ENCODE results near the gene PIKFYVE.
"Not testable (repeated sequence)": the region's sequence is repeated elsewhere in the genome, so short reads cannot be mapped to it uniquely, and the experiment has no call there.

The PIKFYVE gene

DNA sequence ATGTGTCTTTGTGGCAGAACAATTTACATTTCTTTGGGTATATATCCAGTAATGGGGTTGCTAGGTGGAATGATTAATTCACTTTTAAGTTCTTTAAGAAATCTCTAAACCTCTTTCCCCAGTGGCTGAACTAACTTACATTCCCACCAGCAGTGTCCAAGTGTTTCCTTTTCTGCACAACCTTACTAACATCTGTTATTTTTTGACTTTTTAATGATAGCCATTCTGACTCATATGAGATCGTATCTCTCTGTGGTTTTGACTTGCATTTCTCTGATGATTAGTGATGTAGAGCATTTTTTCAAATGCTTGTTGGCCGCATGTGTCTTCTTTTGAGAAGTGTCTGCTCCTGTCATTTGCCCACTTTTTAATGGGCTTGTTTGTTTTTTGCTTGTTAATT lies 97.4 kb downstream of the PIKFYVE start:
- DNase-seq: no peak

DNA sequence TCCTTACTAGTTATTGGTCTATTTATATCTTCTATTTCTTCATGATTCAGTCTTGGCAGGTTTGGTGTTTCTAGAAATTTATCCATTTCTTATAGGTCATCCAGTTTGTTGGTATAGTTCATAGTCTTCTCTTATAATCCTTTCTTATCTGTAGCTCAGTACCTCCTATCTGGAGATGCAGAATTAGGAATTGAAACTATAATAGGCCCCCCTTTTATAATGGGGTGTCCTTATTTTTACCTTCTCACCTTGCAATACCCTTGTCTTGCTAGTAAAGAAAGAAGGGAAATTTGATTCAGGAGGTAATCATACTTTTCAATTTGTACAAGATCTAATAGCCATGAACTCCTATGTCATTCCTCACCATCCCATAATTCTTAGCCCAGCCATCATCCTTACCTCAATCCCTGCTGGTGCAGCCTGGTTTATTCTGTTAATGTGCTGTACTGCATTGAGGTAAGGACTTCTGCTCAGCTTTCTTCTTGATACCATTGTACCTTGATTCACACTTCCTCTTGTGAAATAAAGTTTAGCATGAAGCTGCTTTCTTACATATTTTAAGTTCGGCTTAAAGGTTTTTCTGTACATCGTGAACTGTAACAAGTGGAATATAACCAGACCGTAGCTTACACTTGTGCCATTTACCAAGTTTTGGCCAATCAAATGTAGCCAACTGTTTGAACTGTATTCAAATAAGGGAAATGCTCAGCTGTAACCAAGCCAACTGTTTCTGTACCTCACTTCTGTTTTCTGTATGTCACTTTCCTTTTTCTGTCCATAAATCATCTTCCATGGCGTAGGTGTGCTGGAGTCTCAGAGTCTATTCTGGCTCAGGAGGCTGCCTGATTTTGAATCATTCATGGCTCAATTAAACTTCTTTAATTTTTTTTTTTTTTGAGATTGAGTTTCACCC lies 100.4 kb downstream of the PIKFYVE start:
- no peak for DNase-seq

DNA sequence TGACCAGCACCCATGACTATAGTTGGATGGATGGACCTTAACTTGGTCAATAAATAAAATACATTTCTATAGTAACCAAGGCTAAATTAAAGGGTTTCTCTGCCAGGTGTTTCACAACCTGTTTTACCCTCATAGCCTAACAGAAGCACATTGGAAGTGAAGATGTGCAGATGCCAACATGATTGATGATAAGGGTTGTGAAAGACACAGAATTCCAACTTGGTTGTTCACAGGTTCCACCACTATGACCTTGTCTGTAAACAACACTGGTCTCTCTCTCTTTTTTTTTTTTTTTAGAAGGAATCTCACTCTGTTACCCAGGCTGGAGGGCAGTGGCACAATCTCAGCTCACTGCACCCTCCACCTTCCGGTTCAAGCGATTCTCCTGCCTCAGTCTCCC lies 103.0 kb downstream of the PIKFYVE start:
- DNase-seq: no peak

DNA sequence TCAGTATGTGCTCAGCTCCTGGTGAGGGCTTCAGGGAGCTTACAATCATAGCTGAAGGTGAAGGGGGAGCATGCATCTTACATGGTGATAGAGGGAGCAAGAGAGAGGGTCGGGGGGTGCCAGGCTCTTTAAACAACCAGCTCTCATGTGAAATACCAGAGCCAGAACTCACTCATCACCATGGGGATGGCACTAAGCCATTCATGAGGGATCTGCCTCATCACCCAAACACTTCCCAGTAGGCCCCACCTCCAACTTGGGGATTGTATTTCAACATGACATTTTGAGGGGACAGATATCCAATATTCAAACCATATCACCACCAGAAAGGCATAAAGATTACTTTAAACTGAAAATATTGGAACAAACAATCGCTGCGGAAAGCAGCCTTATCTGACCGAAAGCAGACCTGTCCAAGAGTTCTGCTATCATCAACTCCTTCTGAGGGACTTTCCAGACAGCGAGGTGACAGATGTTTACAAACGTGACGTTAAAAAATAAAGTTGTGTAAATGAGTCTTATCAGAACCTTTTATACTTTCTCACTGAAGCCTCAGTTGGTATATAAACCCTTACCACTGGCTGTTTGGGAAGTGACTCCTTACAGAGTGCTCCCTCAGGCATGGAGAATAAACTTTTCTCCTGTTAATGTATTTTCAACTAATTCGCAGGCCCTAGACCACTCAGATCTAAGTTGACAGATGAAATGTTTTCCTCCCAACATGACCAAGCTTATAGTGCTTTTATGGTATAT lies 105.0 kb downstream of the PIKFYVE start:
- DNase-seq: no peak

DNA sequence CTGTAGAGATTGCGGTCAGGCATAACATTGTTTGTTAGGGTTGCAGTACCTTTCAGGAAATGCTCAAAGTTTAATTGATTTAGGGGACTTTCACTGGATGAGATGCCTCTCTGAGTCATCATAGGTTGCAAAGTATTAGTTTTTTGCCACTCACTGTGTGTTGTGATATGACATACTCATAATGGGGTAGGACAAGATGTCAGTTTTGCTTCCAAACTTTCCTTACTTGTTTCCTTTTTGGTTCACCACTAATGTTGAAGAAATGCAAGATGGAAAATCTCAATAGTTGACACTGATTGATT lies 105.5 kb downstream of the PIKFYVE start:
- DNase-seq: no peak

DNA sequence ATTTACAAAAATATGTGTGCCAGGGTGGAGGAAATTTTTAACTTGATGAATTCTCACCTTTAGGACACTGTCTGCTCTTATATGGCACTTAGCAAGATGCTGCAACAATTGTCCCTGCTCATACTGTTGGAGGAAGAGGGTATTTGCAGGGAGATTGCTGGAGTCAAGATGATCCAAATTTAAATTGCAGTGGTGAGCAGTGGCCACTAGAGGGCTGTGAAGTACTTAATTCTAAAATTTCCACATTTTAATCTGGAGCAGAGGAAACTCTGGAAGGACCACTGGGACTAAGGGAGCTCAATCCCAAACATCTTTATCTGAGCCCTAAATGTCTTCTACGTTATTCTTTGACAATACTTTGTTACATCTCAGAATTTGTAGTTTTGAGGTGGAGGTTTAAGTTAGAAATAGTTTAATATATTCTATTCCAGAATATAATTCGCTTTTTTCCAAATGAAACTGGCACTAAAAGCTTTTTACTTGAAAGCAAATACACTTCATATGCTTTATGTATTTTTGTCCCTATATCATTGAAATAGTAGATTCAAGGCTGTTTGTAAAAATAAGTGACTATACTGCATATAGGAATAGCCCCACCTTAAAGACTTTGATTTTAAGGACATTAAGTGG lies 107.5 kb downstream of the PIKFYVE start:
- DNase-seq: peak; percentile 20

DNA sequence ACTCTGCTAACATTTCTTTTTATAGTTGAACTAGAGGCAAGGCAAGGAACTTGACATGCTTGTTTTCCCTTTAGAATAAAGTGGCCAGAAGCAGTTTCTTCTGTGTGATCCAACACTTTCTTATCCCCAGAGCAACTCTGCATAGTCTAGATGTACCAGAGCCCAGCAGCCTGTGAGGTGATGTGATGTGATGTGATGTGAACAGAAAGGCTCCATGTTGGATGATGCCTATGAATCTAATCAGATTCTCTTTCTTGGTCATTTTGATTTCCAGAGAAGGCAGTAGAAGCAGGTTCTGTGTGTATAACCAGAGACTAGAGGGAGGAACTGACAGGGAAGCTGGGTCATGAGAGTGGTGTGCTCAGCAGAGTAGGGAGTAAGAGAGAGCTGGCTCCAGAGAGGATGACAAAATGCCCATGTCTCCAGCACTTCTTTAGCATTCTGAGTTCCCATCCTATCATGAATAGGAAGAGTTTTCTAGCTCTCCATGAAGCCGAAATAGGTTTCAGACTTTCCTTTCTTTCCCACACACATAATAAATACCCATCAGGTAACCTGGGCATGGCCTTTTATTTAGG lies 109.5 kb downstream of the PIKFYVE start:
- DNase-seq: no peak

DNA sequence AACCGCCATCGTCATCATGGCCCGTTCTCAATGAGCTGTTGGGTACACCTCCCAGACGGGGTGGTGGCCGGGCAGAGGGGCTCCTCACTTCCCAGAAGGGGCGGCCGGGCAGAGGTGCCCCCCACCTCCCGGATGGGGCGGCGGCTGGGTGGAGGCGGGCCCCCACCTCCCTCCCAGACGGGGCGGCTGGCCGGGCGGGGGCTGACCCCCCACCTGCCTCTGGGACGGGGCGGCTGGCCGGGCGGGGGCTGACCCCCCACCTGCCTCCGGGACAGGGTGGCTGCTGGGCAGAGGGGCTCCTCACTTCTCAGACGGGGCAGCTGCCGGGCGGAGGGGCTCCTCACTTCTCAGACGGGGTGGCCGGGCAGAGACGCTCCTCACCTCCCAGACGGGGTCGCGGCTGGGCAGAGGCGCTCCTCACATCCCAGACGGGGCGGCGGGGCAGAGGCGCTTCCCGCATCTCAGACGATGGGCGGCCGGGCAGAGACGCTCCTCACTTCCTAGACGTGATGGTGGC lies 111.3 kb downstream of the PIKFYVE start:
- DNase-seq: not testable (repeated sequence)

DNA sequence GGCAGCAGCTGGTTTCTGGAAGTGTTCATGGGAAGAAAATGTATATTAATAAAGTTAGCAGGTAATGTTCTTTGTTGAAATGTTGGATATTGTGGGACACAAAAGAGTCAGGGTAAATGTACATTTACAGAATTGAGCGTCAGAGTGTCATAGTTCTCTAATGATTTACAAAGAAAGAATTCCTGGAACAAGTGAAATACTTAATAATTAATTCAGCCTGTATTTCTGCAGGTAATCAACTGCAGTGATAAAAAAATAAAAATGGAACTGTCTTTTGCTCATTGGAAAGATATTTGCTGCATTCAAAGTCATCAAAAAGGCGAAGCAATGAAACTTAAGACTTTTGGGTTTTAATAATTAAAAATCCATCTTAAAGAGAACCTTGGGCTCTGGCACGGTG lies 113.1 kb downstream of the PIKFYVE start:
- no peak for DNase-seq

DNA sequence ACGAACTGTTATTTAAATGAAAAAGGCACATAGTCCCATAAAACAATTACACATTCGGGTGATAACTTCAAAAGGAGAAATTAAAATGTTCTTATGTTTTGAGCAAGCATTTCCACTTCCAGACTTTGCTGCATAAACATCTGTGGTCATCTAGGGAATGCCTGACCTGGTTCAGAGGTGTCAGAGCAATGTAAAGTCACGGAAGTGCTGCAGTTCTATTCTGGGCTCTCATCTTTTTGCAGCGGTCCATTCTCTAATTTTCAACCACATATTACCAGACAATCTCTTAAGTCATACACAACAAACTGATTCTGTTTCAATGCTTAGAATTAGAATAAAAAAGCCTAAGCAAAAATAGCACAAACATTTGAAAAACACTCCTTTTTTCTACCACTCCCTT lies 118.6 kb downstream of the PIKFYVE start:
- no peak for DNase-seq

DNA sequence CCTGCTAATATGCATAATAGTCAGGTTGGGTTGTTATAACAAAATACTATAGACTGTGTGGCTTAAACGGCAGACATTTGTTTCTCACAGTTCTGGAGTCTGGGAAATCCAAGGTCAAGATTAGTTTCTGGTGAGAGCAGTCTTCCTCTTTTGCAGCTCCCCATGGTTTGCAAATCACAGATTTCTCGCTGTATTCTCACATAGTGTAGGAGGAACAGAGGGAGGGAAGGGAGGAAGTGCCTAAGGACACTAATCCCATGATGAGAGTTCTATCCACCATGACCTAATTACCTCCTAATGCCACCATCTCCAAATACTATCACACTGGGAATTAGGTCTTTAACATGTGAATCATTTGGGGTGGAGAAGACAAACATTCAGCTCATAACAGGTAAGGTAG lies 120.5 kb downstream of the PIKFYVE start:
- no peak for DNase-seq

DNA sequence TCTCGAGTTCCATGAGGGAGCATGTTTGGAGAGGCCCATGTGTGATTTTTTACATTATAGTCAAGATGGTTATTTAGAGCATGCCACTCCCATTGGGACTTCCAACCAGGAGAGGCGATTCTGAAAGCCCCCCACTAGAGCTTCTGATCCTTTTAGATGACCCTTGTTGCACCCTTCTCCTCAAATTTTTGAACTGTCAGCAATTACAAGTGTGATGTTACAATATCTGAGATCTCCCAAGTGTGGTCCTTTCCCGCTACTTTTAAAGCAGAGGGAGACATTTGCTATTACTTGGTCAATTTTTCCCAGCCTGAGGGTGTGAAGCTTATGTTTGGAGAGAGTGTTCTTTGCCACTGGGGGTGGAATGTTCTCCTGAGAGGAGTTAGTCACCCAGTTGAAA lies 123.9 kb downstream of the PIKFYVE start:
- DNase-seq: no peak

DNA sequence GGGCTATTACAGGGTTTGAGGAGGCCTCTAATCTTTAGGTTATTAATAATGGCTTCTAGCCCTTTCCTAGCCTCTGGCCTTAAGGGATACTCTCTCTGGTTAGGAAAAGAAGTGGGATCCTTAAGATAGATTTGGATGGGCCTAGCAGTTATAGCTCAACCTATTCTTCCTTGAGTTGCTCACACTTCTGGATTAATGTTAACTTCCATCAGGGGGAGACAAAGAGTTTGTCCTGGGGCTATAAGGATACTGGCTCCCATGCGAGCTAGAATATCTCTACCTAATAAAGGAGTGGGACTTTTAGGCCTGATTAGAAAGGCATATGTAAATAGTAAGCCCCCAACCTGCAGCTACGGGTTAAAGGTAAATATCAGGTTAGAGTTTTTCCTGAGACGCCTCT lies 126.2 kb downstream of the PIKFYVE start:
- no peak for DNase-seq

DNA sequence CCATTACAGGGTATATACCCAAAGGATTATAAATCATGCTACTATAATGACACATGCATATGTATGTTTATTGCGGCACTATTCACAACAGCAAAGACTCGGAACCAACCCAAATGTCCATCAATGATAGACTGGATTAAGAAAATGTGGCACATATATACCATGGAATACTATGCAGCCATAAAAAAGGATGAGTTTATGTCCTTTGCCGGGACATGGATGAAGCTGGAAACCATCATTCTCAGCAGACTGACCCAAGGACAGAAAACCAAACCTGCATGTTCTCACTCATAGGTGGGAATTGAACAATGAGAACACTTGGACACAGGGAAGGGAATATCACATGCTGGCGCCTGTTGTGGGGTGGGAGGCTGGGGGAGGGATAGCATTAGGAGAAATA lies 130.7 kb downstream of the PIKFYVE start:
- DNase-seq: not testable (repeated sequence)

DNA sequence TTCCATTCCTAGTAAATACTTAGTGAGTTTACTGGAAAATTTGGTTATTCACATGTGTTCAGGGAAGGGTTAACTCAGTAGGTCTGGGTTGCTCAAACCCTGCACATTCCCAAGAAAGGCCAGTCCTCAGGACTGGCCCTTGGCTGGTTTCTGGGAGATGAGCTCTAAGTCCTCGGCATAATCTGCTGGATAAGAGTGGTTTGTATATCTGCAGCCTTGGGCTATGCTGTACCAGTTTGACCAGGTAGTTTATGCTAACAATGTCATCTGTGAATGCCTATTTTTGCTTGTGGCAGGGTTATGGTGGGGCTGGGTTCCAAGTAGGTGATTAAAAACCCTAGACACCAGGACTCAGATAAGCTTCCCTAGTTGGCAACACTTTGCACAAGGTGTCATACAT lies 133.1 kb downstream of the PIKFYVE start:
- DNase-seq: no peak

DNA sequence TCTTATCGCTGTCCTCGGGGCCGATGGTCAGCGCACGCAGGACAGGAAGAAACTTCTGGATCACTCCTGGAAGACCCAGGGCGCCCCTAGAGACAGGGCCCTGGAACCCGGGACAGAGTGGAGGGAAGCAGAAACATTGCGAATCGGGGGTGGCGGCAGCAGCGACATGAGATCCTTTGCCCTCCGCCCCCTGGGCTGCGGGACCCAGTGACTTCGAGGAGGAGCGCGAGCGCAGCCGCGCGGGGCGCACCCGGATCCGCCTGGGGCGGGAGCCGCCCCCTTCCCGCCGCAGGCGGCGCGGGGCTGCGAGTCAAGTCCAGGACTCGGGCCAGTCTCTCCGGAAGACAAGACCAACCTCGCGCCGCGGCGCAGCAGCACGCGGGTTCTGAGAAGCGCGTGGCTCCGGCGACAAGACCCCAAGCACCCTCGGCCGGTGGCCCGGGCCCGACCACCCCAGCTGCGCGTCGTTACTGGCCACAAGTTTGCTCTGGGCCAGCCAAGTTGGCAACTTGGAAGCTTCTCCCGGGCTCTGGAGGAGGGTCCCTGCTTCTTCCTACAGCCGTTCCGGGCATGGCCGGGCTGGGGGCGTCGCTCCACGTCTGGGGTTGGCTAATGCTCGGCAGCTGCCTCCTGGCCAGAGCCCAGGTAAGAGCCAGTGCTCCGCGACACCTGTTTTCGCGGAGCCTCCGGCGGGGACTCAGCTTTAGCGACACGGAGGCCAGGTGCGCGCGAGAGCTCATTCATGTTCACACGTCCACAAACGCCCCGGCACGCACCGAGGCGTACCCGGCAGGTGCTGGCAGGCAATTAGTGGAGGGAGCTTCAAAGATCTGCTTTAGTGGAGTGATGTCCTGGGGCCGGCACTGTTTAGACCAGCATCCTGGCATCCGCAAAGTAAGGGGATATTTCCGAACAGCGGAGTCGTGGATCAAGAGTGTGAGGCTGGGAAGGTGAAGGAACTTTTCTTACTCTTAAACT lies 140.7 kb downstream of the PIKFYVE start, which contains the start of gene PTH2R:
PTH2R (plus strand) TSS at position 319 of the 978 bp plus-strand sequence; CDS start at position 571, 252 bp downstream.
- DNase-seq: peak; percentile 32

DNA sequence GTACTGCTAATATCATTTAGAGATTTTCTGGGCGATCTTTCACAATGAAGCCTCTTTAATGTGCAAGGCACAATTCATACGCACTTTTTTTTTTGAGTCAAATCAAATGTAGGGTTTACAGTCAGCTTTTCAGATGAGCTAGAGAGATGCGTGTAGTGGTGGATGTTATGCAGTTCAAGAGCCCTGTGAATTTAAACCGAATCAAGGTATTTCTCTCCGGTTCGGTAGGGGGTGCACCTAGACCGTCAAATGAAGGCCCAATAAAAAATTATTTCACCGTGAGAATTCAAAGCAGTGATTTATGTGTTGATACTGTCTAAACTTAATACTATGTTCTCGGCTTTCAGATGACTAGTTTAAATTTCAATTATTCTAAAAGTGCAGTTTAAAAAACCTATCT lies 141.6 kb downstream of the PIKFYVE start:
- DNase-seq: peak; percentile 27
